22Rv1 (cell line): ENCODE data around the gene TLR7.
A peak's percentile ranks its signal among the peaks of the same experiment; 100 is the strongest.

Source experiments
- H3K27ac ChIP-seq: fragments of 450-650 bp; 2 replicates; pipeline ENCODE4 v1.5.1; 2017
- ZFX ChIP-seq: fragments of 450-650 bp; IDR thresholded peaks from 2 replicates; pipeline ENCODE4 v1.6.1; 2017; ENCODE audit warnings: antibody characterized with exemption, borderline replicate concordance
- TF ChIP-seq, protein P1 (sequence below): fragments of 450-650 bp; IDR thresholded peaks from 2 replicates; pipeline ENCODE4 v1.5.1; 2017; ENCODE audit warnings: mild to moderate bottlenecking

The TLR7 gene

DNA sequence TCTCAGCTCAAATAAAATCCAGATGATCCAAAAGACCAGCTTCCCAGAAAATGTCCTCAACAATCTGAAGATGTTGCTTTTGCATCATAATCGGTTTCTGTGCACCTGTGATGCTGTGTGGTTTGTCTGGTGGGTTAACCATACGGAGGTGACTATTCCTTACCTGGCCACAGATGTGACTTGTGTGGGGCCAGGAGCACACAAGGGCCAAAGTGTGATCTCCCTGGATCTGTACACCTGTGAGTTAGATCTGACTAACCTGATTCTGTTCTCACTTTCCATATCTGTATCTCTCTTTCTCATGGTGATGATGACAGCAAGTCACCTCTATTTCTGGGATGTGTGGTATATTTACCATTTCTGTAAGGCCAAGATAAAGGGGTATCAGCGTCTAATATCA lies 20.9 kb downstream of the TLR7 start:
- H3K27ac ChIP-seq = no peak overlapping the region
- TF ChIP-seq, protein P1, sequence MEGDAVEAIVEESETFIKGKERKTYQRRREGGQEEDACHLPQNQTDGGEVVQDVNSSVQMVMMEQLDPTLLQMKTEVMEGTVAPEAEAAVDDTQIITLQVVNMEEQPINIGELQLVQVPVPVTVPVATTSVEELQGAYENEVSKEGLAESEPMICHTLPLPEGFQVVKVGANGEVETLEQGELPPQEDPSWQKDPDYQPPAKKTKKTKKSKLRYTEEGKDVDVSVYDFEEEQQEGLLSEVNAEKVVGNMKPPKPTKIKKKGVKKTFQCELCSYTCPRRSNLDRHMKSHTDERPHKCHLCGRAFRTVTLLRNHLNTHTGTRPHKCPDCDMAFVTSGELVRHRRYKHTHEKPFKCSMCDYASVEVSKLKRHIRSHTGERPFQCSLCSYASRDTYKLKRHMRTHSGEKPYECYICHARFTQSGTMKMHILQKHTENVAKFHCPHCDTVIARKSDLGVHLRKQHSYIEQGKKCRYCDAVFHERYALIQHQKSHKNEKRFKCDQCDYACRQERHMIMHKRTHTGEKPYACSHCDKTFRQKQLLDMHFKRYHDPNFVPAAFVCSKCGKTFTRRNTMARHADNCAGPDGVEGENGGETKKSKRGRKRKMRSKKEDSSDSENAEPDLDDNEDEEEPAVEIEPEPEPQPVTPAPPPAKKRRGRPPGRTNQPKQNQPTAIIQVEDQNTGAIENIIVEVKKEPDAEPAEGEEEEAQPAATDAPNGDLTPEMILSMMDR = no peak
- TF ChIP-seq ZFX = no peak

DNA sequence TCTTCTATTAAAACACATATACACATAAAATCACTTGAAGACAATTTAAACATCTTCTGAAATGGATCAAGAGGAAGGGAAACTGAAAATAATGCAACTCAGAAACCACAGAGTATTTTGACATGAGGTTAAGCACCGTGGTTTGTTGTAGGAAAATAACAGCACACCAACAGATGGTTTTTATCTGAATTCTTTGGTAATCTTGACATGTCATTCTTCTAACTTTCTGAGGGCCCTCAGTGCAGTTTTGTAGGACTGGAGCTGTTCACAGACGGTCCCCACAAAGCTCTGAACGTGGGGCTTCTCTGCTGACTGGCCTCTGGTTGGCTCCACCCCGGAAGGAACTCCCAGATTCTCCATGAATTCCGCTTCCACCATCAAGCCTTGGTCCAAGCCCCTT lies 23.6 kb downstream of the TLR7 start:
- no peak overlapping the region for H3K27ac ChIP-seq

DNA sequence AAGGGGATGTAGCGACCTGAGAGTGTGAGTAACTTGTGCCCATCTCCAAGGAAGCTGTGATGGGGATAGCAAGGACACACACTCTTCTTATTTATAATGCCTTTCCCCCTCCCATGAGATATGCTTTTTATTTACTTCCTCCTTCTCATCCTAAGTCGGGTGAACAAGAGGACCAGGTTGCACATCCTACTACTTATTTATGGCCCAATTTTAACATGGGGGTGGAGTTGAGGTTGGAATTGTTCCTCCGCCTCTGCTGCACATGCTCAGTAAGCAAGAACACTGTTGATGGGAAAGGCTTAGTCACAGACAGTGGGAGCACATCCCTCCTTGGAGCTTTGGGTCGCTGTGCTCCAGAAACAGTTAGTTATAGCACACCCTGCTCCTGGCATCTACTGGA lies 24.3 kb downstream of the TLR7 start:
- H3K27ac ChIP-seq = no peak overlapping the region

More for the DNA sequence above, 23.6 kb downstream of the TLR7 start:
- TF ChIP-seq ZFX = no peak
- TF ChIP-seq, protein P1 = no peak

GRCh38 chrX:12891915-12892506 lies 25.1 kb downstream of the TLR7 start:
- no peak overlapping the region for H3K27ac ChIP-seq
- TF ChIP-seq ZFX = no peak
- TF ChIP-seq, protein P1 = no peak

More for the DNA sequence above, 24.3 kb downstream of the TLR7 start:
- no peak for TF ChIP-seq ZFX
- TF ChIP-seq, protein P1 = no peak

- TF ChIP-seq, protein P1 = no peak
- TF ChIP-seq ZFX = no peak
- no peak overlapping the region for H3K27ac ChIP-seq
These were observed 25.8 kb downstream of the TLR7 start for GRCh38 chrX:12892716-12893115.

GRCh38 chrX:12894074-12895030 lies 27.5 kb downstream of the TLR7 start:
- no peak for TF ChIP-seq ZFX
- TF ChIP-seq, protein P1 = peak; percentile 73

DNA sequence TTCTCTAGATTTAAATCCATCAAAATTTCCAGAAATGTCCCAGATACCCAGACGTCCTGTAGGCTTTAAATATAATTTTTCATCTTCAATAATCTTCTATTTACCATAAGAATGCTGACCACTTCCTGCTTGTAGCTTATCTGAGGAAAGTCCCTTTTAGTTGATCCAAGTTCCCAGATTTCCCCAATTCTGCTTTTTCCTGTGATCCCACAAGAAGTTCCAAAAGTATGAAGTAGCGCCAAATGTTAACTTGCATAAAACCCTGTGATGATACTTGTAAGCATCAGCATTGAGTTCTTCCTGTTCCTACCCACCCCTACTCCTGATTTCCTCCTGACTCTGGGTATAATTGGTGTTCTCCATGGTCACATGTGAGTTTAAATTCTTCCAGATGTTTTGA lies 29.0 kb downstream of the TLR7 start:
- H3K27ac ChIP-seq = no peak overlapping the region
- no peak for TF ChIP-seq ZFX
- TF ChIP-seq, protein P1 = no peak

More at GRCh38 chrX:12894074-12895030, 27.5 kb downstream of the TLR7 start:
- H3K27ac ChIP-seq = no peak overlapping the region
